Nephron progenitor cell (in vitro differentiated cells): Measurements from ENCODE around the gene SPATA20.

ENCODE experiments used
- DNase-seq: peaks from one replicate; pipeline ENCODE4 v3.0.0; 2021
- H3K27ac Mint-ChIP-seq: 2 replicates; pipeline ENCODE4 v1.8.0; 2021; ENCODE audit warnings: mild to moderate bottlenecking, moderate library complexity, mixed read lengths
- H3K27me3 Mint-ChIP-seq: 2 replicates; pipeline ENCODE4 v1.8.0; 2021; ENCODE audit warnings: mild to moderate bottlenecking, low read depth, mixed read lengths; ENCODE audit not compliant: poor library complexity
- H3K36me3 Mint-ChIP-seq: 2 replicates; pipeline ENCODE4 v1.8.0; 2021; ENCODE audit warnings: low read depth, mixed read lengths
- H3K4me1 Mint-ChIP-seq: 2 replicates; pipeline ENCODE4 v1.8.0; 2021; ENCODE audit warnings: mixed read lengths
- H3K4me3 Mint-ChIP-seq: 2 replicates; pipeline ENCODE4 v1.8.0; 2021; ENCODE audit warnings: mild to moderate bottlenecking, moderate library complexity, mixed read lengths
- H3K9me3 Mint-ChIP-seq: 2 replicates; pipeline ENCODE4 v1.8.0; 2021; ENCODE audit warnings: mild to moderate bottlenecking, moderate library complexity, mixed read lengths
- TF ChIP-seq, protein P1 (sequence below): fragments of 200-600 bp; sonication (generic); IDR thresholded peaks from 2 replicates; pipeline ENCODE4 v1.5.0; 2021; ENCODE audit warnings: antibody characterized with exemption

Gene SPATA20

DNA sequence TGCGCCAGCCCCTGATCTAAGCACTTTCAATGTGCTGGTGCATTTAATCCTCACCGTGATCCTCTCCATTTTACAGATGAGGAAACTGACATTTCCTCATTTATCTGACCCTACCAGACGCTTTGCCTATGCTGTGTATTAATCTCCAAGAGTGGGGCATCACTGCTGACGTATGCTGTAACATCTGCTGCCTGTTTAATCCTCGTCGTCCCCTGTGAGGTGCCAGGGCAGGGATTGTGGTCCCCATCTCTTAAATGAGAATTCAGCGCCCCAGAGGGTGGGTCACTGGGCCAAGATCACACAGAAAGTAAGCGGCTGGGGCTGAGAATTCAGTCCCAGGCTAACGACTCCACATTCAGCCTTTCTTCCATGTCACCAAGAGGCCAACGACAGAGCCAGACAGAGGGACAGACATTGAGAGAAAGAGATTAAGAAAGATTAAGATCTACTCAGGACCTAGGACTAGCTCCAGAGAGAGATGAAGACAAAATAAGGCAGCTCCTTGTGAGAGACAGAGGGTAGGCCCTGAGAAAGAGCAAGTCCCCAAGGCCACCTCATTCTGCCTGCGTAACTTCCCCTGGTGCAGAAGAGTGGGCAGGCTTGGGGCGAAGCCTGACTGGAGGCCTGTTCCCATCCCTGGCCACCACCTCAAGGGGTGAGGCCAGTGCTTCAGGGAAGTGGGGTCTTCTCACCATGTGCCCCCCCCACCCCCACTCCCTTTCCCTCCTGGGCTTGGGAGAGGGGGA lies 27.1 kb downstream of the SPATA20 start:
- Mint-ChIP-seq H3K36me3 (no peaks in the 10 kb centered on the region), H3K4me1 (peaks cover 62% of the 10 kb centered on the region), H3K27ac (no peak overlapping the region), H3K4me3 (no peak overlapping the region), H3K9me3 (no peaks in the 10 kb centered on the region), H3K27me3 (peaks cover 8% of the 10 kb centered on the region)
- DNase-seq, result no peak
- TF ChIP-seq, protein P1, sequence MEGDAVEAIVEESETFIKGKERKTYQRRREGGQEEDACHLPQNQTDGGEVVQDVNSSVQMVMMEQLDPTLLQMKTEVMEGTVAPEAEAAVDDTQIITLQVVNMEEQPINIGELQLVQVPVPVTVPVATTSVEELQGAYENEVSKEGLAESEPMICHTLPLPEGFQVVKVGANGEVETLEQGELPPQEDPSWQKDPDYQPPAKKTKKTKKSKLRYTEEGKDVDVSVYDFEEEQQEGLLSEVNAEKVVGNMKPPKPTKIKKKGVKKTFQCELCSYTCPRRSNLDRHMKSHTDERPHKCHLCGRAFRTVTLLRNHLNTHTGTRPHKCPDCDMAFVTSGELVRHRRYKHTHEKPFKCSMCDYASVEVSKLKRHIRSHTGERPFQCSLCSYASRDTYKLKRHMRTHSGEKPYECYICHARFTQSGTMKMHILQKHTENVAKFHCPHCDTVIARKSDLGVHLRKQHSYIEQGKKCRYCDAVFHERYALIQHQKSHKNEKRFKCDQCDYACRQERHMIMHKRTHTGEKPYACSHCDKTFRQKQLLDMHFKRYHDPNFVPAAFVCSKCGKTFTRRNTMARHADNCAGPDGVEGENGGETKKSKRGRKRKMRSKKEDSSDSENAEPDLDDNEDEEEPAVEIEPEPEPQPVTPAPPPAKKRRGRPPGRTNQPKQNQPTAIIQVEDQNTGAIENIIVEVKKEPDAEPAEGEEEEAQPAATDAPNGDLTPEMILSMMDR, result no peak

GRCh38 chr17:50575581-50576210 lies 28.7 kb downstream of the SPATA20 start:
- DNase-seq, result no peak
- Mint-ChIP-seq H3K4me1 (peaks cover 57% of the 10 kb centered on the region), H3K36me3 (no peaks in the 10 kb centered on the region), H3K27ac (no peak overlapping the region), H3K27me3 (peaks cover 11% of the 10 kb centered on the region), H3K4me3 (no peak overlapping the region), H3K9me3 (no peaks in the 10 kb centered on the region)
- TF ChIP-seq, protein P1, result no peak

DNA sequence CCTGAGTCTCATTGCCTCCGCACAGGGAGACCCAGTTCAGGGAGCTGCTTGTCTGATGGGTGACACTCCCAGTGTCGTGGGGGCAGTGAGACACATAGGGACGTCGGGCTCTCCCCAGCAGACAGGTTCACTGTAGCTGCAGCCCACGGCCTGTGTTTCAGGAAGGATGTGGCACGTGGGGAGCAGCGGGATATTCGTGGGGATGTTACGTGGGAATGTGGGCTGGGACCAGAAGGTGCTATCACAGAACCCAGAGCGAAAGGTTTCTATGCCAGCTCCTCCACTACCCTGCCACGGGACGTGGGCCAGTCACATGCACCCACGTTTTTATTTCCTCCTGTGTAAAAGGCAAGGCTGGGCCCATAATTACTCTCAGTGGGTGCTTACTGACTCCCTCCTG lies 29.9 kb downstream of the SPATA20 start:
- Mint-ChIP-seq H3K4me1 (peaks cover 57% of the 10 kb centered on the region), H3K36me3 (no peaks in the 10 kb centered on the region), H3K4me3 (no peak overlapping the region), H3K27me3 (peaks cover 9% of the 10 kb centered on the region), H3K27ac (no peak overlapping the region), H3K9me3 (no peaks in the 10 kb centered on the region)
- TF ChIP-seq, protein P1, result no peak
- DNase-seq, result no peak

DNA sequence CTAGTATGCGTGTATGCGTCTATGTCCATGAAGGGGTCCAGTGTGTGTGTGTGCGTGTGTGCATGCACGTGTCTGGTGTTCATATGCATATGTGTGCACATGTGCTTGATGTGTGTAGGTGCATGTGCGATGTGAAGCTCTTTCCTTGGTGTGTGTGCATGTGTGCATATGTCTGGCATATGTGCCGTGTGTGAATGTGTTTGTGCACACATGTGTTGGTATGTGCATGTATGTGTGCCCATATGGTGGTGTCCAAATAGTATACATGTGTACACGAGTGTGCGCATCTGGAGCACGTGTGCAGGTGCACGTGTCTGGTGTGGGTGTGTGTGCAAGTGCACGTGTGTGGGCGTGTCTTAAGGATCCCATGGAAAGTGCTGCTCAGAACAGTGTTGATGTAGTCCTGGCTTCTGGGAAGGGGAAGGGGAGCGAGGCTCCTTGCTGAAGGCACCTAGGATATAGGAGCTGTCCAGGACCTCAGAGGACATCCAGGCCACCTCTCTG lies 30.5 kb downstream of the SPATA20 start:
- H3K36me3 Mint-ChIP-seq, result no peaks in the 10 kb centered on the region
- peaks cover 9% of the 10 kb centered on the region for H3K27me3 Mint-ChIP-seq
- TF ChIP-seq, protein P1, result no peak
- no peak for DNase-seq
- no peak overlapping the region for H3K4me3 Mint-ChIP-seq
- H3K4me1 Mint-ChIP-seq, result peaks cover 57% of the 10 kb centered on the region
- H3K9me3 Mint-ChIP-seq, result no peaks in the 10 kb centered on the region
- no peak overlapping the region for H3K27ac Mint-ChIP-seq

- TF ChIP-seq, protein P1, result no peak
- H3K36me3 Mint-ChIP-seq, result no peaks in the 10 kb centered on the region
- H3K4me1 Mint-ChIP-seq, result peaks cover 63% of the 10 kb centered on the region
- no peak overlapping the region for H3K4me3 Mint-ChIP-seq
- no peak overlapping the region for H3K27ac Mint-ChIP-seq
- H3K9me3 Mint-ChIP-seq, result no peaks in the 10 kb centered on the region
- DNase-seq, result no peak
- H3K27me3 Mint-ChIP-seq, result peaks cover 9% of the 10 kb centered on the region
Measured at GRCh38 chr17:50578173-50578572, 31.2 kb downstream of the SPATA20 start.
